Endothelial cell of umbilical vein (primary cell): ENCODE measurements around the gene CFAP68. TPM values are rescaled to one million over a fixed set of nuclear protein-coding genes. Genes with fewer than 3 reads are reported as not detected.

ENCODE experiments used
- BruUV-seq: library from RNA; stranded (reverse); fragments of 400-500 nt; replicated peaks from 2 replicates; lab custom pipeline; 2021; lab: Mats Ljungman, UMichigan
- CTCF ChIA-PET: fragments of 300-600, 350-600 bp; sonication (Branson Sonifier 250); formaldehyde crosslinking; loops from one replicate; lab custom pipeline; 2021; ENCODE audit warnings: antibody characterized with exemption, inconsistent platforms; lab: Charles Lee
- POLR2A ChIA-PET: fragments of 300-600, 350-600 bp; sonication (Branson Sonifier 250); formaldehyde crosslinking; loops from one replicate; lab custom pipeline; 2021; ENCODE audit warnings: antibody characterized with exemption, inconsistent platforms; lab: Charles Lee
- DNase-seq: peaks from one replicate; pipeline ENCODE4 v3.0.0-alpha.2; 2011; ENCODE audit warnings: low read depth, low spot score
- FAIRE-seq: peaks from 2 replicates; lab custom pipeline; 2011; peaks lifted over from hg19 to GRCh38; lab: Jason Lieb, UNC
- H2AFZ ChIP-seq: 2 replicates; pipeline ENCODE4 v1.6.0; 2012; ENCODE audit warnings: low read depth, low read length, control low read depth, inconsistent platforms
- H3K27ac ChIP-seq: 2 replicates; pipeline ENCODE4 v1.5.1; 2011; ENCODE audit warnings: low read depth, mild to moderate bottlenecking, control low read depth, low read length, moderate library complexity; ENCODE audit not compliant: insufficient read depth
- H3K27me3 ChIP-seq, 2 experiments: 2 replicates each; pipeline versions ENCODE4 v1.6.0 to v1.6.1; 2011; ENCODE audit warnings: low read length in 2 of 2, mixed read lengths in 1 of 2; ENCODE audit not compliant: control insufficient read depth in 2 of 2, insufficient read depth in 2 of 2
- H3K36me3 ChIP-seq, 2 experiments: 2 replicates in 1 of 2; 3 replicates in 1 of 2; pipeline ENCODE4 v1.5.1; 2011; ENCODE audit warnings: low read length in 2 of 2, mild to moderate bottlenecking in 1 of 2, moderate library complexity in 1 of 2; ENCODE audit not compliant: control insufficient read depth in 2 of 2, insufficient read depth in 2 of 2; ENCODE audit errors: extremely low read depth in 1 of 2
- H3K4me1 ChIP-seq: 3 replicates; pipeline ENCODE4 v1.5.1; 2011; ENCODE audit warnings: mild to moderate bottlenecking, low read length; ENCODE audit not compliant: control insufficient read depth, insufficient read depth; ENCODE audit errors: extremely low read depth
- H3K4me2 ChIP-seq: 2 replicates; pipeline ENCODE4 v1.6.1; 2011; ENCODE audit warnings: low read length, control low read depth, mixed read lengths; ENCODE audit not compliant: insufficient read depth
- H3K4me3 ChIP-seq, 3 experiments: fragments of 200-600 bp in 1 of 3; sonication (generic), shearing (Covaris generic) in 1 of 3; replicated peaks in 1 of 3; 2 replicates each; pipeline ENCODE4 v1.5.1; 2011 to 2016; ENCODE audit warnings: control low read depth in 3 of 3, low read length in 3 of 3, mild to moderate bottlenecking in 2 of 3, inconsistent platforms in 1 of 3, low read depth in 1 of 3, moderate library complexity in 1 of 3; ENCODE audit not compliant: insufficient read depth in 1 of 3
- H3K79me2 ChIP-seq: 2 replicates; pipeline ENCODE4 v1.6.0; 2012; ENCODE audit warnings: low read length, inconsistent platforms; ENCODE audit not compliant: control insufficient read depth, insufficient read depth
- H3K9ac ChIP-seq: replicated peaks from 2 replicates; pipeline ENCODE3; 2011; ENCODE audit warnings: low read length, control low read depth; ENCODE audit not compliant: insufficient read depth; ENCODE audit errors: extremely low read depth
- H3K9me1 ChIP-seq: replicated peaks from 3 replicates; pipeline ENCODE4 v1.6.0; 2011; ENCODE audit warnings: mild to moderate bottlenecking, low read length; ENCODE audit not compliant: control insufficient read depth, insufficient read depth; ENCODE audit errors: extremely low read depth
- H3K9me3 ChIP-seq: replicated peaks from 2 replicates; pipeline ENCODE4 v1.5.1; 2012; ENCODE audit warnings: low read length, inconsistent platforms; ENCODE audit not compliant: control insufficient read depth, insufficient read depth
- H4K20me1 ChIP-seq: replicated peaks from 2 replicates; pipeline ENCODE3; 2011; ENCODE audit warnings: mild to moderate bottlenecking, low read length; ENCODE audit not compliant: control insufficient read depth, insufficient read depth; ENCODE audit errors: extremely low read depth
- EZH2 ChIP-seq: IDR thresholded peaks from 2 replicates; pipeline ENCODE4 v1.6.1; 2012; ENCODE audit warnings: borderline replicate concordance, low read depth, mild to moderate bottlenecking, moderate library complexity, low read length, inconsistent platforms; ENCODE audit not compliant: severe bottlenecking
- FOS ChIP-seq: IDR thresholded peaks from 2 replicates; pipeline ENCODE4 v1.6.1; 2011; ENCODE audit warnings: mild to moderate bottlenecking, low read length, moderate library complexity, borderline replicate concordance; ENCODE audit not compliant: insufficient read depth
- GATA2 ChIP-seq: IDR thresholded peaks from 2 replicates; pipeline ENCODE4 v1.7.0; 2011; ENCODE audit warnings: low read depth, mild to moderate bottlenecking, moderate library complexity, mixed read lengths, low read length; ENCODE audit not compliant: insufficient read length, insufficient read depth
- JUN ChIP-seq: IDR thresholded peaks from 2 replicates; pipeline ENCODE4 v1.6.1; 2011; ENCODE audit warnings: borderline replicate concordance, low read depth; ENCODE audit not compliant: insufficient read length, insufficient read depth
- MYC ChIP-seq: IDR thresholded peaks from one replicate; pipeline ENCODE4 v1.6.1; 2011; ENCODE audit warnings: mild to moderate bottlenecking, low read depth, low read length
- POLR2A ChIP-seq: IDR thresholded peaks from 2 replicates; pipeline ENCODE4 v1.6.1; 2012; ENCODE audit warnings: low read depth, mild to moderate bottlenecking, control low read depth, low read length
- POLR2AphosphoS5 ChIP-seq: IDR thresholded peaks from 2 replicates; pipeline ENCODE4 v1.6.1; 2012; ENCODE audit warnings: low read depth, mild to moderate bottlenecking, control low read depth, low read length, moderate library complexity; ENCODE audit not compliant: insufficient read depth
- dilution Hi-C: fragments of 300-500 bp; cut with MboI; formaldehyde crosslinking; loops from one replicate; pipeline ENCODE4 v1.15.0; 2019; ENCODE audit warnings: low sequenced_read_pairs; ENCODE audit not compliant: extremely low pct_ligation_motif_present
- intact Hi-C: fragments of 100-400 bp; cut with micrococcal nuclease; formaldehyde crosslinking; loops from one replicate; pipeline ENCODE4 v1.10.0; 2022
- polyA plus RNA-seq, 4 experiments: library from polyadenylated mRNA; depleted of rRNA in 3 of 4; stranded (reverse) in 3 of 4; unstranded in 1 of 4; fragments of >200 nt; gene quantifications; 2 replicates each; pipeline versions ENCODE4 v1.2.1 to v1.2.3, GENCODE V29; 2011 to 2012; ENCODE audit warnings: missing spikeins in 1 of 4
- total RNA-seq: library from RNA; stranded (reverse); gene quantifications from 2 replicates; pipeline ENCODE4 v1.2.3, GENCODE V29; 2021
- TF ChIP-seq, protein P1 (sequence below), 2 donors: IDR thresholded peaks; 1 replicate in 1 of 2; 2 replicates in 1 of 2; pipeline ENCODE4 v1.5.1; 2011; ENCODE audit warnings: low read length in 2 of 2, mild to moderate bottlenecking in 2 of 2, moderate library complexity in 2 of 2, control low read depth in 1 of 2, inconsistent platforms in 1 of 2, low read depth in 1 of 2; ENCODE audit not compliant: insufficient read depth in 1 of 2; ENCODE audit errors: extremely low read depth in 1 of 2
- TF ChIP-seq, protein P2 (sequence below): IDR thresholded peaks from 2 replicates; pipeline ENCODE4 v1.6.1; 2011; ENCODE audit not compliant: insufficient read depth, insufficient read length

CFAP68 gene
- total and polyA plus RNA-seq, 2 donors (not counting 3 experiments of a cell fraction or from before 2014, with no cell fraction given), result 7.4 to 10.6 TPM

DNA sequence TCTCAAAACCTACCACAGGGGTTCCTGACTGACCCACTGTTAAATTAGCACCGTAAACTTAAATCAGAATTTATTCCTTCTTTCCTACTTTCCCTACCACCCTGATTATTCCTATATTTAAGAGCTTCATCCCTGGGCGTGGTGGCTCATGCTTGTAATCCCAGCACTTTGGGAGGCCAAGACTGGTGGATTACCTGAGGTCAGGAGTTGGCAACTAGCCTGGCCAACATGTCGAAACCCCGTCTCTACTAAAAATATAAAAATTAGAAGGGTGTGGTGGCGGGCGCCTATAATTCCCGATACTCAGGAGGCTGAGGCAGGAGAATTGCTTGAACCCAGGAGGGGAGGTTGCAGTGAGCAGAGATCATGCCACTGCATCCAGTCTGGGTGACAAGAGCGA, 28.3 kb upstream of the CFAP68 start:
- no peak overlapping the region for H3K4me2 ChIP-seq
- FAIRE-seq, result peak; percentile 26
- TF ChIP-seq POLR2AphosphoS5 (no peak), GATA2 (no peak), EZH2 (no peak), FOS (no peak), POLR2A (no peak), MYC (no peak), JUN (no peak)
- TF ChIP-seq, protein P1, sequence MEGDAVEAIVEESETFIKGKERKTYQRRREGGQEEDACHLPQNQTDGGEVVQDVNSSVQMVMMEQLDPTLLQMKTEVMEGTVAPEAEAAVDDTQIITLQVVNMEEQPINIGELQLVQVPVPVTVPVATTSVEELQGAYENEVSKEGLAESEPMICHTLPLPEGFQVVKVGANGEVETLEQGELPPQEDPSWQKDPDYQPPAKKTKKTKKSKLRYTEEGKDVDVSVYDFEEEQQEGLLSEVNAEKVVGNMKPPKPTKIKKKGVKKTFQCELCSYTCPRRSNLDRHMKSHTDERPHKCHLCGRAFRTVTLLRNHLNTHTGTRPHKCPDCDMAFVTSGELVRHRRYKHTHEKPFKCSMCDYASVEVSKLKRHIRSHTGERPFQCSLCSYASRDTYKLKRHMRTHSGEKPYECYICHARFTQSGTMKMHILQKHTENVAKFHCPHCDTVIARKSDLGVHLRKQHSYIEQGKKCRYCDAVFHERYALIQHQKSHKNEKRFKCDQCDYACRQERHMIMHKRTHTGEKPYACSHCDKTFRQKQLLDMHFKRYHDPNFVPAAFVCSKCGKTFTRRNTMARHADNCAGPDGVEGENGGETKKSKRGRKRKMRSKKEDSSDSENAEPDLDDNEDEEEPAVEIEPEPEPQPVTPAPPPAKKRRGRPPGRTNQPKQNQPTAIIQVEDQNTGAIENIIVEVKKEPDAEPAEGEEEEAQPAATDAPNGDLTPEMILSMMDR (IDR thresholded peaks at IDR 0.05; ENCODE audit: extremely low read depth in 1 of 2, insufficient read depth in 1 of 2, low read depth in 1 of 2, low read length in 2 of 2), result no peak
- TF ChIP-seq, protein P2, sequence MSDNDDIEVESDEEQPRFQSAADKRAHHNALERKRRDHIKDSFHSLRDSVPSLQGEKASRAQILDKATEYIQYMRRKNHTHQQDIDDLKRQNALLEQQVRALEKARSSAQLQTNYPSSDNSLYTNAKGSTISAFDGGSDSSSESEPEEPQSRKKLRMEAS, result no peak
- no peak overlapping the region for H3K4me3 ChIP-seq
- no peaks in the 10 kb centered on the region for H3K27me3 ChIP-seq
- peaks cover 0 to 5% of the 10 kb centered on the region in 2 experiments for H3K36me3 ChIP-seq
- no TSS peak for BruUV-seq
- H3K27ac ChIP-seq, result no peak overlapping the region
- no peaks in the 10 kb centered on the region for H3K9me1 ChIP-seq
- H4K20me1 ChIP-seq, result no peaks in the 10 kb centered on the region
- no peaks in the 10 kb centered on the region for H3K79me2 ChIP-seq
- CTCF ChIA-PET, result interaction anchor here (1.0 to 2.1 kb wide), 15 partner anchors 9 to 568 kb away, joined by 3 to 12 read pairs (median 5); partner anchors contain the start of gene ALG9
- H3K4me1 ChIP-seq, result peaks cover 7% of the 10 kb centered on the region
- dilution Hi-C loops, result no loop called here
- no peak overlapping the region for H2AFZ ChIP-seq
- H3K9ac ChIP-seq, result no peak overlapping the region
- H3K9me3 ChIP-seq, result no peaks in the 10 kb centered on the region
- no peak for DNase-seq
- POLR2A ChIA-PET, result no interaction called here
- intact Hi-C loops, result no loop called here
